Activated gamma-delta T cell treated with Interleukin-2 at 50 U/mL for 16 hours (primary cell): ENCODE results near the gene CHD9NB.
"Not testable (repeated sequence)": the region's sequence is repeated elsewhere in the genome, so short reads cannot be mapped to it uniquely, and the experiment has no call there.

Experiments
- DNase-seq: peaks from one replicate; pipeline ENCODE4 v3.0.0-alpha.2; 2020

The CHD9NB gene

GRCh38 chr16:53055541-53056391, 3.1 kb upstream of the CHD9NB start:
- no peak for DNase-seq

DNA sequence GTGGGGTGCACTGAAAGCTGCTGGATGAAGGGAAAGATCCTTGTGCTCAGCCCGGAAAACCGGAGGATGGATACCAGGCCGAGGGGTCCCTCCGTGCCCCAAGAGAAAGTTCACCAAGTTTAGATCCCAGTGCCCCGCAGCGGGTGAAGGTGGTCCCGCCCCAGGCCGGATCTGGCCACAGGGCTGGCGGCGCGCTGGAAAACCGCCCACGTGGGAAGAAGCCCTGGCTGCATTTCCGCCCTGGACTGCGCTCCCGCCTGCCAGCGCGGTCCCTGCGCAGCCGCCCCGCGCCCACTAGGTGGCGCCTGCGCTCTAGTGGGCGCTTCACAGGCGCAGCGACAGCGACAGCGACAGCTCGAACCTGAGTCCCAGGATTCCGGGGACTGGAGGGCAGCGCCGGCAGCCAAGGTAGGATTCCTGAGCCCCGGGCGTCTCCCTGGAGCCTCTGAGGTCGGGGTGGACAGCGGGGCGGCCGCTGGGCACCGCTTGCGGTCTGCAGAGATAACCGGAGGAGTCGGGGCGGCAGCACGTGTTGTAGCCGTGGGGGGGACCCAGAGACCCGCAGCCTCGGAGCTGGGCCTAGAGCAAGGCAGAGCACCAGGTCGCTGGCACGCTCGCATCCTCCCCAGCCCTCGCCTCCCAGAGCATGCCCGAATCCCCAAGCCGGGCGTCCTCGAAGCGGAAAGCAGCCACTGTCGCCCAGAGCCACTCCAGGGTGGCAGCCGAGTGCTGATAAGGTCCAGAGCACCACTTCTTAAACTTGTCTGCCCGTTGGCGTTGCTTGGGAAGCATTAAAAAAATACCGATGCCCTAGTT, 2.2 kb upstream of the CHD9NB start, which contains the start of gene CHD9:
CHD9 (plus strand) TSS at position 322 of the 816 bp plus-strand sequence. CDS start 101,099 bp downstream, outside the sequence.
- peak; percentile 65 for DNase-seq

DNA sequence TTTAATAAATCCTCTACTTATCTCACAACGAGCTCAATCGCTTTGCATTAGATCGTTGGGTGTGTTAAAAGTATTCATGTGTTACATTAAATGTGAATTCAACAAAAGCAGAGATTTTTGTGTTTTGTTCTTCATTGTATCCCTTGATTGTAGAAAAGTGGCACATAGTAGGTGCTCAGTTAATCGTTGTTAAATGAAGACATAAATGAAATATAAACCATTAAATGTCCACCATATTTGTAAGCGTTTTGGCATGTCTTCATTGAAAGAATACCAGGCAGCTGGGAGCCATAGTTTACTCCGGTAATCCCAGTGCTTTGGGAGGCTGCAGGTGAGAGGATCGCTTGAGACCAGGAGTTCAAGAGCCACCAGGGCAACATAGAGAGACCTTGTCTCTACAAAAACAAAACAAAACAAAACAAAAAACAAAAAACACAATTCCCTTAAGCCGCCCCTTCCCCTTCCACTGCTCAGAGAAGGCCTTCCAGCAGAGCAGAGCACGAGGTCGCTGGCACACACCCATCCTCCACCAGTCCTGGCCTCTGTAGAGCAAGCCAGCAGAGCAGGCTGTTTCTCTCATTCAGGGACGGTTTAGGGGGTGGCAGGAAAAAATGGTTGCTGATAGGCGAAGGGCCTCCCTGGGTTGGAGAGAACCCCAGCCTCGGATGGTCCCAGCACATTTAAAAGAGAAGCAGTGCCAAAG, 1.4 kb upstream of the CHD9NB start:
- no peak for DNase-seq

DNA sequence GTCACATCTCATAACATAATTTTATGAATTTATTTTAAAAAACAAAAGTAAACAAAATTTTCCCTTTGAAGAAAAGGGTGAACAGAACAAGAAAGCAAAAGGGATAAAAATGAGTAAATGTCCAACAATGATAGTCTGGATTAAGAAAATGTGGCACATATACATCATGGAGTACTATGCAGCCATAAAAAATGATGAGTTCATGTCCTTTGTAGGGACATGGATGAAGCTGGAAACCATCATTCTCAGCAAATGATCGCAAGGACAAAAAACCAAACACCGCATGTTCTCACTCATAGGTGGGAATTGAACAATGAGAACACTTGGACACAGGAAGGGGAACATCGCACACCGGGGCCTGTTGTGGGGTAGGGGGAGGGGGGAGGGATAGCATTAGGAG, 1.4 kb downstream of the CHD9NB start:
- not testable (repeated sequence) for DNase-seq

- DNase-seq, result no peak
These were observed 4.4 kb downstream of the CHD9NB start for GRCh38 chr16:53048139-53048915.

DNA sequence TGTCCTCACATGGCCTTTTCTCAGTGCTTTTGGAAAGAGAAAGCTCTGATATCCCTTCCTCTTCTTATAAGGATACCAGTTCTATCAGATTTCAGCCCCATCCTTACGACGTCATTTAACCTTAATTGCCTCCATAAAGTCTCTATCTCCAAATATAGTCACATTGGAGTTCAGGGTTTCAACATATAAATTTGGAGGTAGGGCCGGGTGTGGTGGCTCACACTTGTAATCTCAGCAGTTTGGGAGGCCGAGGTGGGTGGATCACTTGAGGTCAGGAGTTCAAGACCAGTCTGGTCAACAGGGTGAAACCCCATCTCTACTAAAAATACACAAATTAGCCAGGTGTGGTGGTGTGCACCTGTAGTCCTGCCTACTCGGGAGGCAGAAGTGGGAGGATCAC, 5.2 kb downstream of the CHD9NB start:
- DNase-seq, result not testable (repeated sequence)

DNA sequence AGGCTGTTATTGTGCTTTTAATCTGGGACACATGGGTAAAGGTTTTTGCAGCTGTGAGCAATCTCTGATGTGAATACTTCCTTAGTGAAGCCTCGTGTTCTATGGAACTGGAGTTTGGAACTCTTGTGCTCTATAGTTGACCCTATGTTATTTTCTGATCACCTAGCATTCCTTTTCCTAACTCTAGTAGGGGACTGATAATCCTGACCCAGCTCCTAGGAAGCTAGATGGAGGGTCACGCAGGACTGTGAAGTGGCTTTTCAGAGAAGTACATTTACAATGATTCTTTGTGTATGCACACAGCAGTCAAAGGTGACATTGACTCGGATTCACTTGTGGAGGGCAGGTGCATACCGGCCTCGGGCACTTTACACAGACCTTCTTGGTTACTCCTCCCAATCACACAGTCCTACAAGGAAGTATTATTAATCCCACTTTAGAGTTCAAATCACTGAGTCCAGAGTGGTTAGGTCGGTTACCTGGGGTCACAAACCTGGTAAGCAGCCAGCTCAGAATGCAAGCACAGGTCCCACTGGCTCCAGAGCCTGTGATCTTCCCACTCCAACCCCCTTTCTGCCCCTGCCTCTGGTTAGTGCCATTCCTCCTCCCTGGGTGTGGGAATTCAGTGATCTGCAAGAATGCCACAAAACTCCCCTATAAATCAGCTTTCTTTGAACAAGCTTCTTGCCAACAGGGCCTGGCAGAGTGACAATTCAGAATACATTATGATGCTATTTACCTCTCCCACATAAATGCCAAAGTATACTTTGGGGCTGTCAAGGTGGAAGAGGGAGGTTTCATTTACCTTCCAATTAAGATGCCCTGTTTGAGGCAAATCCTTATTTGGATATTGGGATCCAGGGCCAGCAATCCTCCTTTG, 7.1 kb downstream of the CHD9NB start:
- no peak for DNase-seq

GRCh38 chr16:53043986-53044601, 8.6 kb downstream of the CHD9NB start:
- no peak for DNase-seq

- DNase-seq, result no peak
These were observed 9.3 kb downstream of the CHD9NB start for GRCh38 chr16:53043428-53043831.

GRCh38 chr16:53042235-53042701, 10.4 kb downstream of the CHD9NB start:
- DNase-seq, result no peak

DNA sequence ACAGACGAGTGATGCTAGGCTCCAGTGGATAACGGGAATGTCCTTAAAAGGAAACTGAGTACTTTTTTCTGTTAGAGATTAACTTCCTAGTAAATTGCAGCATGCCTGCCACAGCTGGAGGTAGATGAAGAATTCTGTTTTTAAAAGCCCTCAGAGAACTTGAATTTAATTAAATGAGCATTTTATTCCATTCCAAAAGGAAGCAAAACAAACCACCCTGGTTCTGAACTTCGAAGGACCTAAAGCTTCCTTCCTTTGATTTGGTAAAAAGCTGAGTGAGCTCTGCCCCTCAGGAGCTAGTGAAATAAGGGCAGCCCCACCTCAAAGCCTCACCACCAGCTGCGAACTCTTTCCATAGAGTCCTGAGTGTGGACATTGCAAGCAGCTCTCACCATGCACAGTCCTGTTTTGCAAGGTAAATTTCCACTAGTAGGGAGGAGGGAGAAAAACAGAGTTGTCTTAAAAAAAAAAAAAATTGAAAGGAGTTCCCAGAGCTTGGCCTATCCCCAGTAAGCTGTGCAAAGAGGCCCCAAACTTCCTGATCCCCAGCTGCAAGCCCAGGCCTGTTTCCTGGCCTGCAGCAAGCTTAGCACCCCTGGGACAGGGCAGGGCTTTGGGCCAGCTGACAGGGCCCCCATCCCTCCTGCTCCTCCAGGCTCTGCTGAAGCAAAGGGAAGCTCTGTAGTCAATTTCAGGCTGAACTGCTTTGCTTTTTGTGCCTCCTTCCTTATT, 11.2 kb downstream of the CHD9NB start:
- DNase-seq, result no peak

DNA sequence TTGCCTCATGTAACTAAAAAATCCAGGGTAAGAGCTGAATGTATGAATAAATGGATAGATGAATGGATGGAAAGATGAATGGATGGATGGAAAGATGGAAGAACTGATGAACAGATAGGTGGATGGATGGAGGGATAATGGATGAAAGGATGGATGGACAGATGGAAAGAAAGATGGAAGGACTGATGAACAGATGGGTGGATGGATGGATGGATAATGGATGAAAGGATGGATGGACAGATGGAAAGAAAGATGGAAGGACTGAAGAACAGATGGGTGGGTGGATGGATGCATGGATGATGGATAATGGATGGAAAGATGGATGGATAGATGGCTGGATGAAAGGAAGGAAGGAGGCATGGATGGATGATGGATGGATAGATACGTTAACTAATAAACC, 11.9 kb downstream of the CHD9NB start:
- no peak for DNase-seq

DNA sequence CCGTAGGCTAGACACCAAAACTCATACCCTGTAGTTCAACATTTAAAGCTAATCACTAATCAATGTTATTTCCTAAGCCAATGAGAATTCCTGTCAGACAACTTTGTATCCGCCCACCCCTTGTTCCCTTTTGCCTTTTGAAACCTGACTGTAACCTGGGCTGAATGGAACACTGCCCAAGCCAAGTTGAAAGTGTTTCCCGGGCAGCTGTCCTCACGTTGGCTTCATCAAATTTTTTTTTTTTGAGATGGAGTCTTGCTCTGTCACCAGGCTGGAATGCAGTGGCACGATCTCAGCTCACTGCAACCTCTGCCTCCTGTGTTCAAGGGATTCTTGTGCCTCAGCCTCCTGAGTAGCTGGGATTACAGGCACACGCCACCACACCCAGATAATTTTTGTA, 16.0 kb downstream of the CHD9NB start:
- not testable (repeated sequence) for DNase-seq

DNA sequence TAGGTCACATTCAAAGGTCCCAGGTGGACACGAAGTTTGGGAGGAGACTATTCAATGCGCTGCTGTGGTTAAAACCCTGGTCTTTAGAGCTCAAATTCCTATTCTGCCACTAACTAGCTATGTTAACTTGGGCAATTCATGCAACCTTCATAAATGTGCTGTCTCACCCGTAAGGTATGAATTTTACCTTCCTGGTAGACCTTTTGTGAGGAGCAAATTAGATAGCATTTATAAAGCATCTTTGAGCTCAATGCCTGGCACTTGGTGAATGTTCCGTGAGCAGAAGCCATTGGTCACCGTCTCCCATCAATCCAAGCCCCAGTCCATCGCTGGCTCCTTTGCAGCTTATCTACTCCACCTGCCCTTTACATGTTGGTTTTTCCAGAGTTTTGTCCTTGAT, 16.6 kb downstream of the CHD9NB start:
- no peak for DNase-seq

DNA sequence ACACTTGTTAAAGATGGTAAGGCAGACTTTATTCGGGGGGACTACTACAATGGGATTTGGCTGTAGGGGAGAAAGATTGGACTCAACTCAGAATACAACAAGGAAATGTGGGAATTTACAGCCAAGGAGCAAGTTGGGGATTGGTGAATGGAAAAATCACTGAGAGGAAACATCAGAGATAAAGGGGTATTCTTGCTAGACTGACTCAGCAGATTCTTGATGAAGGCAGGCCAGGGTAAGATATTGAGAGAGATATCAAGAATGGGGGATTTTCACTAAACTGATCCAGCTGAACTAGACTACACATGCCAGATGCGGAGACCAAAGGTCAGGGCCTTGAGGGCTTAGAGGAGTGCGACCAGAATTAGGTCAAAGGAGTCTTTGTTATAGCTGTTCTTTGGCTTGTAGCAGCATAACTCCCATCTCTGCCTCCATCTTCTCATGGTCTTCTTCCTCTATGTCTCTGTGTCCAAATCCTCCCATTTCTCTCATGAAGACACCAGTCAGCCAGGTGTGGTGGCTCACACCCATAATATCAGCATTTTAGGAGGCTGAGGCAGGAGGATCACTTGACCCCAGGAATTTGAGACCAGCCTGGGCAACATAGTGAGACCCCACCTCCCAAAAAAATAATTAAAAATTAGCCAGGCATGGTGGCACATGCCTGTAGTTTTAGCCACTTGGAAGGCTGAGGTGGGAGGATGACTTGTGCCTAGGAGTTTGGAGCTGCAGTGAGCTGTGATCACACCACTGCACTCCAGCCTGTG, 17.3 kb downstream of the CHD9NB start:
- no peak for DNase-seq

- DNase-seq, result no peak
These were observed 18.4 kb downstream of the CHD9NB start for GRCh38 chr16:53034306-53034705.

GRCh38 chr16:53031323-53031942, 21.3 kb downstream of the CHD9NB start:
- DNase-seq, result no peak

GRCh38 chr16:53029971-53030370, 22.7 kb downstream of the CHD9NB start:
- DNase-seq, result no peak

DNA sequence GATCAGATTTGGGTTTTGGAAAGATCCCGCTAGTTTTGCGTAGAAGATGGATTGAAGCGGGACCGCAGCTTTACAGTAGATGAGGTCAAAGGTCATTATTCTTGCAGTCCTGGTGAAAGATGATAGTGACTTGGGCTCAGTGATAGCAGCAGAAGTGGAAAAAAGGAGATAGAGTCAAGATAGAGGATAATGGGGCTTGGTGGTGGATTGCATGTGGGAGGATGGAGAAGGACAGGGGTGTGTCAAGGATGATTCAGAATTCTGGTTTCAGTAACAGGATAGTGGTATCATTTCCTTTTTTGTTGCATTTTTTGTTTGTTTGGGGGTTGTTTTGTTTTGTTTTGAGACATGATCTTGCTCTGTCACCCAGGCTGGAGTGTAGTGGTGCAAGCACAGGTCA, 28.7 kb downstream of the CHD9NB start:
- DNase-seq, result no peak
